A549 treated with CORT108297 at 1 μM for 4 hours (cell line): ENCODE results near the gene LRRC55. TPM values are rescaled to one million over a fixed set of nuclear protein-coding genes. Genes with fewer than 3 reads are reported as not detected.

Experiments used
- total RNA-seq: library from RNA; stranded (reverse); fragments of 200-300 nt; extraction: Qiagen RNA extraction; gene quantifications from 5 replicates; pipeline ENCODE4 v1.2.3, GENCODE V29; 2022

The LRRC55 gene, protein sequence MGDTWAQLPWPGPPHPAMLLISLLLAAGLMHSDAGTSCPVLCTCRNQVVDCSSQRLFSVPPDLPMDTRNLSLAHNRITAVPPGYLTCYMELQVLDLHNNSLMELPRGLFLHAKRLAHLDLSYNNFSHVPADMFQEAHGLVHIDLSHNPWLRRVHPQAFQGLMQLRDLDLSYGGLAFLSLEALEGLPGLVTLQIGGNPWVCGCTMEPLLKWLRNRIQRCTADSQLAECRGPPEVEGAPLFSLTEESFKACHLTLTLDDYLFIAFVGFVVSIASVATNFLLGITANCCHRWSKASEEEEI
- total RNA-seq: 0.02 TPM in 1 of 5 replicates, not detected in the others

DNA sequence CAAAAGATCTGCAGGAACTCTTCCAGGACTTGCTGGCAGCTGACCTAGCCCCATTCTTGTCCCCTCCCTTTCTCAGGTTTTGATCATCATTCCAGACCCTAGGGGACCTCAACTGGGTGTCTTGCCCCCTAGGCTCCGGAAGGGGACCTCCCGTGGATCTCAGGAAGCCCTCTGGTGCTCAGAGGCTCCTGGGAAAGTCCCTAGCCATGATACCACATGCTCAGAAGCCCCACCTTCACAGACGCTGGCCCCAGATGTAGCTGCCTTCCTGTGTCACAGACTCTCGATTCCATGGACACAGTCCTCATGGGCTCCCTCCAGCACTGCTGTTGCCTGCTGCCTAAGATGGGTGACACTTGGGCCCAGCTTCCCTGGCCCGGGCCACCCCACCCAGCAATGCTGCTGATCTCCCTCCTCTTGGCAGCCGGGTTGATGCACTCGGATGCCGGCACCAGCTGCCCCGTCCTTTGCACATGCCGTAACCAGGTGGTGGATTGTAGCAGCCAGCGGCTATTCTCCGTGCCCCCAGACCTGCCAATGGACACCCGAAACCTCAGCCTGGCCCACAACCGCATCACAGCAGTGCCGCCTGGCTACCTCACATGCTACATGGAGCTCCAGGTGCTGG, at the start of gene LRRC55:
Gene LRRC55, plus strand, starts transcription at position 276 of the 628 bp plus-strand sequence. Its CDS starts 70 bp downstream, at position 346.

DNA sequence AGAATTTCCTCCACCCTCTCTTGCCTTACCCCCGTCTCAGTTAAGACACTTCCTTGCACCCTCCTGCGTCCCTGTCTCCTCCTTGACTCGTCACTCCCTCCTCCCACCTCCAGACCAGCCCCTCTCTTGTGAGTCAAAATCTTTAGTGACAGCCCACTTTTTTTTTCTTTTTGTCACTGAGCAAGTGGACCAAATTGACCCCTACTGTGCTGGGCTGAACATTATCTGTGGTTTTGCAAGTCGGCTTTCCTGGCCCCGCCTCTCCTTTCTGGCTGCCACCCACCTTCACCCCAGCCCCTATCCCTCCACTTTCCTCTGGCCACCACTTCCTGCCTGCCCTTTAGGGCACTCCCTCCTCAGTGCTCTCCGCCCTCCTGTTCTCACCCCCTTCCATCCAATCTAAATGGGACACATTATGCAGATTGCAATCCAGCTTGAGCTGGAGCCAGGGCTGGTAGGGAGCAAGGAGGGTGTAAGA, 55.5 kb downstream of the LRRC55 start, which contains the start of gene APLNR:
Gene APLNR, minus strand, starts transcription at position 47 of the 478 bp plus-strand sequence. CDS start 246 bp downstream, outside the sequence.

Other genes starting within 250 kb of the LRRC55 start
- not detected in 5 replicates for gene OR5AK2, start 193.0 kb upstream of the LRRC55 start, total RNA-seq
- 0.05 to 0.07 TPM (median 0.06 TPM) in 5 replicates for gene APLNR, start 55.3 kb downstream of the LRRC55 start, total RNA-seq
- 68.1 to 86.9 TPM (median 84.8 TPM) in 5 replicates for gene TNKS1BP1, start 143.0 kb downstream of the LRRC55 start, total RNA-seq
- gene SSRP1, start 153.9 kb downstream of the LRRC55 start, total RNA-seq: 211 to 261 TPM (median 224 TPM) in 5 replicates
- 0.05 to 0.24 TPM (median 0.16 TPM) in 5 replicates for gene P2RX3, start 156.4 kb downstream of the LRRC55 start, total RNA-seq
- gene PRG3, start 199.2 kb downstream of the LRRC55 start, total RNA-seq: not detected in 5 replicates
- 0.08 TPM in 1 of 5 replicates, not detected in the others for gene PRG2, start 208.7 kb downstream of the LRRC55 start, total RNA-seq
- gene SLC43A3, start 245.2 kb downstream of the LRRC55 start, total RNA-seq: 0.36 to 0.72 TPM (median 0.46 TPM) in 5 replicates